ENCODE results near the gene BAHD1.

GRCh38 chr15:40405501-40406381, 35.0 kb upstream of the BAHD1 start, which contains the start of gene IVD:
- TF ChIP-seq CTCF (IDR thresholded peaks at IDR 0.05) (no peak), EZH2 (IDR thresholded peaks at IDR 0.05; ENCODE audit: borderline replicate concordance, insufficient read depth, low read depth, low read length, poor library complexity, severe bottlenecking) (no peak)

Measured in B cell (primary cell).